HepG2 (cell line): Measurements from ENCODE around the gene GNL3. TPM values are rescaled to one million over a fixed set of nuclear protein-coding genes. Genes with fewer than 3 reads are reported as not detected.

ENCODE experiments used
- AGO1 ChIP-seq: fragments of 200-400 bp; formaldehyde crosslinking; IDR thresholded peaks from 2 replicates; pipeline ENCODE4 v1.6.1; 2017; ENCODE audit warnings: mild to moderate bottlenecking, low read depth, low read length, moderate library complexity; ENCODE audit not compliant: poor library complexity, severe bottlenecking
- ELF3 ChIP-seq: IDR thresholded peaks from 2 replicates; pipeline ENCODE4 v1.6.1; 2016; ENCODE audit warnings: missing genetic modification reagents, missing compliant biosample characterization
- FOSL2 ChIP-seq: sonication (generic); formaldehyde crosslinking; IDR thresholded peaks from 2 replicates; pipeline ENCODE4 v1.4.0; 2020; ENCODE audit warnings: missing genetic modification reagents
- FOXJ3 ChIP-seq: sonication (generic); formaldehyde crosslinking; IDR thresholded peaks from 2 replicates; pipeline ENCODE4 v1.4.0; 2020; ENCODE audit warnings: missing genetic modification reagents, mild to moderate bottlenecking, borderline replicate concordance
- HDAC2 ChIP-seq: sonication (generic); formaldehyde crosslinking; IDR thresholded peaks from 2 replicates; pipeline ENCODE4 v1.4.0; 2020; ENCODE audit warnings: missing genetic modification reagents
- PAWR ChIP-seq: sonication (generic); formaldehyde crosslinking; IDR thresholded peaks from 2 replicates; pipeline ENCODE4 v1.4.0; 2020; ENCODE audit warnings: missing genetic modification reagents, mild to moderate bottlenecking, borderline replicate concordance
- RAD21 ChIP-seq: fragments of 450-650 bp; formaldehyde crosslinking; IDR thresholded peaks from 2 replicates; pipeline ENCODE4 v1.5.0; 2020; ENCODE audit warnings: mild to moderate bottlenecking
- TBX3 ChIP-seq: fragments of 450-650 bp; IDR thresholded peaks from 2 replicates; pipeline ENCODE4 v1.6.1; 2017; ENCODE audit warnings: antibody characterized with exemption, mild to moderate bottlenecking, inconsistent platforms, borderline replicate concordance
- XRCC5 ChIP-seq: fragments of 200-400 bp; formaldehyde crosslinking; optimal IDR thresholded peaks from 2 replicates; pipeline ENCODE3; 2017; ENCODE audit warnings: mild to moderate bottlenecking, low read length
- ZFX ChIP-seq: sonication (generic); formaldehyde crosslinking; IDR thresholded peaks from 2 replicates; pipeline ENCODE4 v1.4.0; 2020; ENCODE audit warnings: mild to moderate bottlenecking, low read depth, missing genetic modification reagents, moderate library complexity
- ZNF589 ChIP-seq: sonication (generic); formaldehyde crosslinking; conservative IDR thresholded peaks from 2 replicates; pipeline ENCODE4 v1.8.0; 2022; ENCODE audit warnings: mild to moderate bottlenecking, moderate library complexity, missing genetic modification reagents
- ZNF674 ChIP-seq: sonication (generic); formaldehyde crosslinking; IDR thresholded peaks from 2 replicates; pipeline ENCODE4 v1.5.0; 2020; ENCODE audit warnings: low read depth, mild to moderate bottlenecking, missing genetic modification reagents
- ZNF7 ChIP-seq: IDR thresholded peaks from 2 replicates; pipeline ENCODE4 v1.6.1; 2016; ENCODE audit warnings: missing biosample characterization, missing genetic modification reagents
- ZNF841 ChIP-seq: sonication (generic); formaldehyde crosslinking; IDR thresholded peaks from 2 replicates; pipeline ENCODE4 v1.8.1; 2023; ENCODE audit warnings: missing genetic modification reagents, borderline replicate concordance
- ZSCAN12 ChIP-seq: sonication (generic); formaldehyde crosslinking; IDR thresholded peaks from 2 replicates; pipeline ENCODE4 v1.9.0; 2021; ENCODE audit warnings: mild to moderate bottlenecking, missing genetic modification reagents
- polyA plus RNA-seq, 8 experiments: library from polyadenylated mRNA; depleted of rRNA in 3 of 8; stranded (reverse) in 7 of 8; unstranded in 1 of 8; fragments of >200 nt; fragmentation: Illumina TruSeq in 4 of 8; extraction: Trizol in 4 of 8; gene quantifications; 2 replicates each; pipeline versions ENCODE4 v1.2.1 to v1.2.3, GENCODE V29; 2011 to 2016; ENCODE audit warnings: low read depth in 4 of 8, missing spikeins in 1 of 8, mixed read lengths in 1 of 8; ENCODE audit not compliant: insufficient read depth in 1 of 8
- total RNA-seq, 5 experiments: library from RNA; depleted of rRNA; stranded (reverse); fragments of >200 nt; fragmentation: Illumina TruSeq; extraction: Trizol; gene quantifications; 2 replicates each; pipeline ENCODE4 v1.2.3, GENCODE V29; 2016; ENCODE audit warnings: low read depth in 1 of 5
- TF ChIP-seq, protein P1 (sequence below): sonication (generic); formaldehyde crosslinking; IDR thresholded peaks from 2 replicates; pipeline ENCODE4 v1.4.0; 2020; ENCODE audit warnings: missing genetic modification reagents
- TF ChIP-seq, protein P2 (sequence below): IDR thresholded peaks from 2 replicates; pipeline ENCODE4 v1.6.1; 2016
- TF ChIP-seq, protein P3 (sequence below): sonication (generic); formaldehyde crosslinking; IDR thresholded peaks from 2 replicates; pipeline ENCODE4 v1.4.0; 2020; ENCODE audit warnings: missing genetic modification reagents, mild to moderate bottlenecking, borderline replicate concordance
- TF ChIP-seq, protein P4 (sequence below): IDR thresholded peaks from 2 replicates; pipeline ENCODE4 v1.6.1; 2018; ENCODE audit warnings: missing genetic modification reagents
- TF ChIP-seq, protein P5 (sequence below): IDR thresholded peaks from 2 replicates; pipeline ENCODE4 v1.6.1; 2016; ENCODE audit warnings: mild to moderate bottlenecking
- TF ChIP-seq, protein P6 (sequence below): sonication (generic); formaldehyde crosslinking; IDR thresholded peaks from 2 replicates; pipeline ENCODE4 v1.9.0; 2022; ENCODE audit warnings: low read depth, missing genetic modification reagents

GNL3 gene
- total and polyA plus RNA-seq, 2 of the 13 experiments (the other 11 are each of a cell fraction or from before 2014, with no cell fraction given): 129 to 257 TPM

DNA sequence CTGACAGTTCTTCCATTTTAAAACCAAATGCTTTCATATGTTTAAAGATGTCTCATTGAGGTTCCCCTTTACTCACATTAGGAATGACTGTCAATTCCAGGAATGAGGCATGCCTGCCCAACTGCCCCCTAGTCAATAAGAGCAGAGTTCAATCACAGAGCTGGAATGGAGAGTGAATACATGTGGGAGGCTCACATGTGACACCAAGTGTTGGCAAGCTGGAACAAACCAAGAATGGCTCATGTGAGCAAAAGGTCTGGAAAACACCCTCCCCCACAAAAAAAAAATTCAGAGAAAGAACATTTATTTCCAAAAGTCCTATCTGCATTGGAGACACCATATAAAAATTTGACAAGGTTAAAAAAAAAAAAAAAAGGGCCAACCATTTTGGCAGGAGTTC is 3.8 kb upstream of the GNL3 start (continued):
- TF ChIP-seq, protein P1, sequence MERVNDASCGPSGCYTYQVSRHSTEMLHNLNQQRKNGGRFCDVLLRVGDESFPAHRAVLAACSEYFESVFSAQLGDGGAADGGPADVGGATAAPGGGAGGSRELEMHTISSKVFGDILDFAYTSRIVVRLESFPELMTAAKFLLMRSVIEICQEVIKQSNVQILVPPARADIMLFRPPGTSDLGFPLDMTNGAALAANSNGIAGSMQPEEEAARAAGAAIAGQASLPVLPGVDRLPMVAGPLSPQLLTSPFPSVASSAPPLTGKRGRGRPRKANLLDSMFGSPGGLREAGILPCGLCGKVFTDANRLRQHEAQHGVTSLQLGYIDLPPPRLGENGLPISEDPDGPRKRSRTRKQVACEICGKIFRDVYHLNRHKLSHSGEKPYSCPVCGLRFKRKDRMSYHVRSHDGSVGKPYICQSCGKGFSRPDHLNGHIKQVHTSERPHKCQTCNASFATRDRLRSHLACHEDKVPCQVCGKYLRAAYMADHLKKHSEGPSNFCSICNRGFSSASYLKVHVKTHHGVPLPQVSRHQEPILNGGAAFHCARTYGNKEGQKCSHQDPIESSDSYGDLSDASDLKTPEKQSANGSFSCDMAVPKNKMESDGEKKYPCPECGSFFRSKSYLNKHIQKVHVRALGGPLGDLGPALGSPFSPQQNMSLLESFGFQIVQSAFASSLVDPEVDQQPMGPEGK (CRISPR knock-in tag): peak; percentile 67
- TF ChIP-seq ZSCAN12 (CRISPR knock-in tag) (no peak), RAD21 (CRISPR knock-in tag) (no peak; the same call in 1 of the 2 replicates), ZFX (CRISPR knock-in tag) (peak; percentile 18; the same call in 1 of the 2 replicates), ELF3 (CRISPR knock-in tag) (peak; percentile 55; the same call in 1 of the 2 replicates), HDAC2 (CRISPR knock-in tag) (0 out of 2 replicates have a peak, but pooled peaks have one; percentile 52), FOXJ3 (CRISPR knock-in tag) (0 out of 2 replicates have a peak, but pooled peaks have one; percentile 14), AGO1 (no peak), ZNF841 (CRISPR knock-in tag) (no peak), FOSL2 (CRISPR knock-in tag) (peak; percentile 64), ZNF674 (CRISPR knock-in tag) (no peak), ZNF7 (peak; percentile 58; the same call in 1 of the 2 replicates), ZNF589 (CRISPR knock-in tag) (0 out of 2 replicates have a peak, but pooled peaks have one; percentile 27), XRCC5 (peak; percentile 34), TBX3 (no peak), PAWR (CRISPR knock-in tag) (no peak)
- TF ChIP-seq, protein P2, sequence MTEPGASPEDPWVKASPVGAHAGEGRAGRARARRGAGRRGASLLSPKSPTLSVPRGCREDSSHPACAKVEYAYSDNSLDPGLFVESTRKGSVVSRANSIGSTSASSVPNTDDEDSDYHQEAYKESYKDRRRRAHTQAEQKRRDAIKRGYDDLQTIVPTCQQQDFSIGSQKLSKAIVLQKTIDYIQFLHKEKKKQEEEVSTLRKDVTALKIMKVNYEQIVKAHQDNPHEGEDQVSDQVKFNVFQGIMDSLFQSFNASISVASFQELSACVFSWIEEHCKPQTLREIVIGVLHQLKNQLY: peak; percentile 42; the same call in 1 of the 2 replicates
- TF ChIP-seq, protein P3, sequence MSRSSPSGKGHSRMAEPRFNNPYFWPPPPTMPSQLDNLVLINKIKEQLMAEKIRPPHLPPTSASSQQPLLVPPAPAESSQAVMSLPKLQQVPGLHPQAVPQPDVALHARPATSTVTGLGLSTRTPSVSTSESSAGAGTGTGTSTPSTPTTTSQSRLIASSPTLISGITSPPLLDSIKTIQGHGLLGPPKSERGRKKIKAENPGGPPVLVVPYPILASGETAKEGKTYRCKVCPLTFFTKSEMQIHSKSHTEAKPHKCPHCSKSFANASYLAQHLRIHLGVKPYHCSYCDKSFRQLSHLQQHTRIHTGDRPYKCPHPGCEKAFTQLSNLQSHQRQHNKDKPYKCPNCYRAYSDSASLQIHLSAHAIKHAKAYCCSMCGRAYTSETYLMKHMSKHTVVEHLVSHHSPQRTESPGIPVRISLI (CRISPR knock-in tag): peak; percentile 62; the same call in 1 of the 2 replicates
- TF ChIP-seq, protein P4, sequence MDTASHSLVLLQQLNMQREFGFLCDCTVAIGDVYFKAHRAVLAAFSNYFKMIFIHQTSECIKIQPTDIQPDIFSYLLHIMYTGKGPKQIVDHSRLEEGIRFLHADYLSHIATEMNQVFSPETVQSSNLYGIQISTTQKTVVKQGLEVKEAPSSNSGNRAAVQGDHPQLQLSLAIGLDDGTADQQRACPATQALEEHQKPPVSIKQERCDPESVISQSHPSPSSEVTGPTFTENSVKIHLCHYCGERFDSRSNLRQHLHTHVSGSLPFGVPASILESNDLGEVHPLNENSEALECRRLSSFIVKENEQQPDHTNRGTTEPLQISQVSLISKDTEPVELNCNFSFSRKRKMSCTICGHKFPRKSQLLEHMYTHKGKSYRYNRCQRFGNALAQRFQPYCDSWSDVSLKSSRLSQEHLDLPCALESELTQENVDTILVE (CRISPR knock-in tag): 0 out of 2 replicates have a peak, but pooled peaks have one; percentile 35
- TF ChIP-seq, protein P5, sequence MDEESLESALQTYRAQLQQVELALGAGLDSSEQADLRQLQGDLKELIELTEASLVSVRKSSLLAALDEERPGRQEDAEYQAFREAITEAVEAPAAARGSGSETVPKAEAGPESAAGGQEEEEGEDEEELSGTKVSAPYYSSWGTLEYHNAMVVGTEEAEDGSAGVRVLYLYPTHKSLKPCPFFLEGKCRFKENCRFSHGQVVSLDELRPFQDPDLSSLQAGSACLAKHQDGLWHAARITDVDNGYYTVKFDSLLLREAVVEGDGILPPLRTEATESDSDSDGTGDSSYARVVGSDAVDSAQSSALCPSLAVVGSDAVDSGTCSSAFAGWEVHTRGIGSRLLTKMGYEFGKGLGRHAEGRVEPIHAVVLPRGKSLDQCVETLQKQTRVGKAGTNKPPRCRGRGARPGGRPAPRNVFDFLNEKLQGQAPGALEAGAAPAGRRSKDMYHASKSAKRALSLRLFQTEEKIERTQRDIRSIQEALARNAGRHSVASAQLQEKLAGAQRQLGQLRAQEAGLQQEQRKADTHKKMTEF: 0 out of 2 replicates have a peak, but pooled peaks have one; percentile 27
- TF ChIP-seq, protein P6, sequence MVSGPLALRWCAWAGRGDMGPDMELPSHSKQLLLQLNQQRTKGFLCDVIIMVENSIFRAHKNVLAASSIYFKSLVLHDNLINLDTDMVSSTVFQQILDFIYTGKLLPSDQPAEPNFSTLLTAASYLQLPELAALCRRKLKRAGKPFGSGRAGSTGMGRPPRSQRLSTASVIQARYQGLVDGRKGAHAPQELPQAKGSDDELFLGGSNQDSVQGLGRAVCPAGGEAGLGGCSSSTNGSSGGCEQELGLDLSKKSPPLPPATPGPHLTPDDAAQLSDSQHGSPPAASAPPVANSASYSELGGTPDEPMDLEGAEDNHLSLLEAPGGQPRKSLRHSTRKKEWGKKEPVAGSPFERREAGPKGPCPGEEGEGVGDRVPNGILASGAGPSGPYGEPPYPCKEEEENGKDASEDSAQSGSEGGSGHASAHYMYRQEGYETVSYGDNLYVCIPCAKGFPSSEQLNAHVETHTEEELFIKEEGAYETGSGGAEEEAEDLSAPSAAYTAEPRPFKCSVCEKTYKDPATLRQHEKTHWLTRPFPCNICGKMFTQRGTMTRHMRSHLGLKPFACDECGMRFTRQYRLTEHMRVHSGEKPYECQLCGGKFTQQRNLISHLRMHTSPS (CRISPR knock-in tag): no peak
